HEK293T (cell line): ENCODE measurements around the gene TBX1.

Experiments
- BHLHE40 ChIP-seq: fragments of 450-650 bp; IDR thresholded peaks from 2 replicates; pipeline ENCODE4 v1.6.1; 2016; ENCODE audit warnings: mild to moderate bottlenecking, moderate library complexity, borderline replicate concordance
- FOXA1 ChIP-seq: fragments of 450-650 bp; IDR thresholded peaks from 2 replicates; pipeline ENCODE4 v1.6.1; 2016; ENCODE audit warnings: mild to moderate bottlenecking
- FOXM1 ChIP-seq: fragments of 450-650 bp; IDR thresholded peaks from 2 replicates; pipeline ENCODE4 v1.6.1; 2017; ENCODE audit warnings: mild to moderate bottlenecking, borderline replicate concordance
- NFRKB ChIP-seq: fragments of 450-650 bp; IDR thresholded peaks from 2 replicates; pipeline ENCODE4 v1.6.1; 2016; ENCODE audit warnings: mild to moderate bottlenecking, moderate library complexity
- SP1 ChIP-seq: fragments of 450-650 bp; IDR thresholded peaks from 2 replicates; pipeline ENCODE4 v1.6.1; 2017
- SUZ12 ChIP-seq: fragments of 450-650 bp; IDR thresholded peaks from 2 replicates; pipeline ENCODE4 v1.6.1; 2016; ENCODE audit warnings: mild to moderate bottlenecking
- ZNF384 ChIP-seq: fragments of 450-650 bp; IDR thresholded peaks from 2 replicates; pipeline ENCODE4 v1.6.1; 2016

DNA sequence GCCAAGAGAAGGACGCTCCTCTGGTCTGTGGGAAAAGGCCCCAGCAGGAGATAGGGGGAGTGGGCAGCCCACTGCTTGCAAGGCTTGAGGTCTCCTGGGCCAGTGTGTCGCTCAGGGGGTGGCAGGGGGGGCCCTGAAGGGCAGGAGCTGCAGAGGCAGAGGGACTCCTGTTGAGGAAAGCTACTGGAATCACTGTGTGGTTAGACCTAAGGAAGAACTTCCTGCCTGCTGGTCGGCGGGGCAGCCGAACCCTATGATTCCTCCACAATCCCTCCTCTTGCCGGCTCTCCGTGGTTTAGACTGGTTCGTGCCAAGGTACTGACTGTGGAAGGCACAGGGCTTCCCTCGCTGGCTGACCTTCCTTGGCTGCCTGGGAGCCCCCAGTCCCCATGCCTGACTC lies 31.1 kb upstream of the TBX1 start:
- no peak for TF ChIP-seq SUZ12
- no peak for TF ChIP-seq BHLHE40
- no peak for TF ChIP-seq ZNF384
- no peak for TF ChIP-seq NFRKB
- TF ChIP-seq FOXM1: no peak
- no peak for TF ChIP-seq FOXA1
- no peak for TF ChIP-seq SP1
